HG02885 (cell line): ENCODE measurements around the gene PLP1.
A peak's percentile ranks its signal among the peaks of the same experiment; 100 is the strongest.
"Not testable (repeated sequence)": the region's sequence is repeated elsewhere in the genome, so short reads cannot be mapped to it uniquely, and the experiment has no call there.

ENCODE experiments used
- ATAC-seq: cut with Tn5 transposase; IDR thresholded peaks from one replicate; pipeline ENCODE4 v1.9.1; 2021; ENCODE audit warnings: mild to moderate bottlenecking; ENCODE audit not compliant: unreplicated experiment, poor library complexity

Gene PLP1

GRCh38 chrX:103820802-103821201 lies 44.2 kb downstream of the PLP1 start:
- ATAC-seq = not testable (repeated sequence)

GRCh38 chrX:103823591-103823990 lies 47.0 kb downstream of the PLP1 start:
- ATAC-seq = no peak

DNA sequence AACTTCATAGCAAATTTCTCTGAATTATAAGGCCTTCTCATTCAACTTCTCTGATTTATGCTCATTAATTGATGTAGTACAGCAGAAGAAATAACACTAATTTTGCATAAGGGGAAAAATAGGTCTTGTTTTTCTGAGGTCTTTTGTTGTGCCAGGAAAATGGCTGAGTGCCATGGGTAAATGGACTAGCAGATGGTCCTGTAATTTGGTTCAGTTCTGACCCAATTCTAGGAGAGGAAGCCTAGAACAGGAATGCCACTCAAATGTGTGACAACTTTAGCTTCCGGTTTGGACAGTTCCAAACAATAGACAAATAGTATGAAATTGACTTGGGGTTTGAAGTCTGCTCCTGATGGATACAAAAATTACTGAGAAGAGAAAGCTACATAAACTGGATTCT lies 49.2 kb downstream of the PLP1 start:
- no peak for ATAC-seq

DNA sequence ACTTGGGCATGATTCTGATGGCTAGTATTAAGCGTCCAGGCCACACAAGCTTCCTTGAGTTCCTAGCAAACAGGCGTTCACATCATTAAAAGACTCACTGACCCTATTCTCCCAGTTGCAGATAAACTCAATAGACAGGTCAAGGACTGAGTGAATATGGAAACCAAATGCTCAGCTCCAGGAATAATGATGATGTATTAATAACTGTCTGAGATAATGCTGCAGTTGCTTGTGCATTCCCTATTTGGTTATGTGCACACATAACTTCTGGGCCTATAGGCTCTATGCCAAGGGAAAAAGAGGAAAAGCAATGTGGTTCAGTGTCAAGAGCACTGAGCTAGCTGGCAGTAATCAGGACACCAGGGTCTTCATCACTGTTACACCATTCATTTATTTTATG lies 51.9 kb downstream of the PLP1 start:
- ATAC-seq = no peak

DNA sequence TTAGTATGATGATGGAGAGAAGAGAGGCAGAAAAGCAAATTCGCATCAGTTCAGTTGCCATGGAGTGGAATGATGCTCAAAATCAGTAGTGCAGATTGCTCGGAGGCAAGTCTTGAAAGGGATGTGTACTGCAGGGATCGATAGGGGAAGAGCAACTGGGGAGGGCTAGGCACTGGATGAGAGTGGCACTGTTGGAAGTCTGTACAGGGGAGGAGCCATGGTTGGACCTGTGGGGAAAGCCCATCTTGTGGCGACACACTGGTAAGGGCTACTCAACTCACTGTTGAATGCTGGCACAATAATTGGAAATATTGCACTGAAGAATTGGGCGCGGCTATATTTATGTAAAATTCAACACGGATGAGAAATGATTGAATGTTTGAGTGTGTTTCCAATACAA lies 54.2 kb downstream of the PLP1 start:
- ATAC-seq = no peak

- no peak for ATAC-seq
These were observed 54.7 kb downstream of the PLP1 start for GRCh38 chrX:103831342-103831802.

DNA sequence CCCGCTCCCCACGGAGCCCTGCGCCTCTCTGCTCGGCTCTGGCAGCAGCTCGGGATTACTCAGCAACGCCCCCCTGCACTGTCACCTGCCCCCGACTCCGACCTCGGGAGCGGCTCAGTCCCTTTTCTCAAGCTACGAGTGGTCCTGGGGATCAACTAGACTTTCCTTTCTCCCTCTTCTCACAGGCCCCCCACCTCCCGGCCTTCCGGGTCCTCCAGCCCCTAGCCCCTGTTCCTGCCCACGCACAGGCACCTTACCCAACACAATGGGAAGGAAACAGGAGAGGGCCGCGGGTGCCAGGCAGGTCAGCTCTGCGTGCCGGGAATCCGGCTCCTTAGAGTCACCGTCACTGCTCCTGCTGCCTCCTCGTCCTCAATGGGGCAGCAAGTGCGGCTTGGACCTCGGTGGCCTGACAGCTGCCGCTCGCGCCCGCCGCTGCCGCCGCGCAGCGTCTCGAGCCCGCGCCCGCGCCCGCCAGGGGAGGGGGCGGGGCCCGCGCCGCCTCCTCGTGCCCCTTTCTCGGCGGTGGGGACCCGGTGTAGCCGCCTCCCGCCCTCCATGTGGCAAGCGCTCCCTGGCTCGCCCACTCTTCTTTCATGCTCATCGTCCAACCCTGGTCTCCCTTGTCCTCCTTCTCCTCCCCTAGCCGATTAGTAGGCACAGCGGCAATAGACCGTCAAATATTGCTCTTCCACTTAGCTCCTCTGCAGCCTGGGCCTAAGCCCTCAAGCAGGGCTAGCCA lies 55.3 kb downstream of the PLP1 start, which contains the start of gene RAB9B:
TSS of gene RAB9B (minus strand) at position 455 of the 742 bp plus-strand sequence. CDS start 6,473 bp downstream, outside the sequence.
- ATAC-seq = peak; percentile 91

DNA sequence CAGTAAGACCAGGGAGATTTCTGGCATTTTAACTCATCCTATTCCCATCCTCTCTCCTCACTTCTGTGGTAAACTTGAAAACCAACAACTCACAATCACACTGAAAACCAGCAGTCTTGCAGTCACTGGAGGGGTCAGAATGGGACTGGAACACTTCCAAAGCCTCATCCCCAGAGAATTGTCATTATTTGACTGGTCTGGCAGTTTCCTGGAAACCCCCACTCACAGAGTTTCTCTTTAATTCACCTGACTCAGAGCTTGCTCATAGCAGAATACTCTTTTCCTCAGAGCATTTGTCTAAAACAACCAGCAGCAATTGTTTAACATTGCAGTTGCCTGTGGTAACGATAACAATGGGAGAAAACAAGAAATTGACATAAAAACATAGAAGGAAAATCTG lies 62.8 kb downstream of the PLP1 start:
- no peak for ATAC-seq
